ENCODE measurements around the gene CSF2.

- TF ChIP-seq POLR2A (IDR thresholded peaks at IDR 0.05) (no peak), CTCF (IDR thresholded peaks at IDR 0.05) (no peak)
Observed at GRCh38 chr5:132037353-132037752, 36.2 kb upstream of the CSF2 start.

Measured in esophagus squamous epithelium (tissue), 4 donors.